Loucy (cell line): ENCODE data around the gene RASAL1.

Experiments
- H2AFZ ChIP-seq: fragments of 200-600 bp; sonication (generic); 2 replicates; pipeline ENCODE4 v1.6.0; 2016; ENCODE audit warnings: antibody characterized with exemption, mild to moderate bottlenecking, low read length, moderate library complexity
- H3F3A ChIP-seq: fragments of 200-600 bp; 2 replicates; pipeline ENCODE4 v1.6.0; 2016; ENCODE audit warnings: antibody characterized with exemption, low read depth, mild to moderate bottlenecking
- H3K27me3 ChIP-seq: fragments of 200-600 bp; sonication (generic); 2 replicates; pipeline ENCODE4 v1.6.1; 2014; ENCODE audit warnings: low read length, mild to moderate bottlenecking; ENCODE audit not compliant: insufficient read depth, poor library complexity, severe bottlenecking
- H3K36me3 ChIP-seq: fragments of 200-600 bp; sonication (generic); 2 replicates; pipeline ENCODE4 v1.6.1; 2016; ENCODE audit warnings: low read length; ENCODE audit not compliant: insufficient read depth
- H3K4me1 ChIP-seq: fragments of 200-600 bp; sonication (generic); 2 replicates; pipeline ENCODE4 v1.5.1; 2014; ENCODE audit warnings: low read length, mild to moderate bottlenecking; ENCODE audit not compliant: insufficient read depth, poor library complexity, severe bottlenecking
- H3K4me2 ChIP-seq: fragments of 200-600 bp; sonication (generic); 2 replicates; pipeline ENCODE4 v1.6.0; 2014; ENCODE audit warnings: antibody characterized with exemption, low read length, low read depth, mild to moderate bottlenecking; ENCODE audit not compliant: poor library complexity, severe bottlenecking
- H3K4me3 ChIP-seq: fragments of 200-600 bp; sonication (generic); 2 replicates; pipeline ENCODE4 v1.5.1; 2014; ENCODE audit warnings: low read length, mild to moderate bottlenecking, mixed read lengths; ENCODE audit not compliant: poor library complexity, severe bottlenecking
- H3K79me2 ChIP-seq: fragments of 200-600 bp; sonication (generic); 2 replicates; pipeline ENCODE4 v1.6.1; 2014; ENCODE audit warnings: low read length; ENCODE audit not compliant: insufficient read depth
- H3K9ac ChIP-seq: fragments of 200-600 bp; sonication (generic); 2 replicates; pipeline ENCODE4 v1.6.0; 2014; ENCODE audit warnings: mild to moderate bottlenecking, low read depth, low read length, moderate library complexity; ENCODE audit not compliant: poor library complexity, severe bottlenecking
- H3K9me2 ChIP-seq: fragments of 200-600 bp; sonication (generic); replicated peaks from 2 replicates; pipeline ENCODE4 v1.6.1; 2016; ENCODE audit warnings: low read depth, low read length, mixed read lengths
- H3K9me3 ChIP-seq: fragments of 200-600 bp; sonication (generic); 2 replicates; pipeline ENCODE4 v1.6.1; 2014; ENCODE audit warnings: mild to moderate bottlenecking, antibody characterized with exemption, low read length, low read depth; ENCODE audit not compliant: insufficient read depth
- H4K20me1 ChIP-seq: fragments of 200-600 bp; sonication (generic); 2 replicates; pipeline ENCODE4 v1.6.0; 2014; ENCODE audit warnings: antibody characterized with exemption, low read length, mild to moderate bottlenecking; ENCODE audit not compliant: insufficient read depth, poor library complexity, severe bottlenecking
- CTCF ChIP-seq: fragments of 200-600 bp; sonication (generic); conservative IDR thresholded peaks from 2 replicates; pipeline ENCODE4 v1.5.1; 2014; ENCODE audit warnings: mild to moderate bottlenecking, antibody characterized with exemption, low read length
- EZH2phosphoT487 ChIP-seq: fragments of 200-600 bp; IDR thresholded peaks from 2 replicates; pipeline ENCODE4 v1.6.1; 2018; ENCODE audit warnings: antibody characterized with exemption, mild to moderate bottlenecking, moderate library complexity, borderline replicate concordance

The RASAL1 gene

GRCh38 chr12:113134071-113134470 lies 1.5 kb downstream of the RASAL1 start:
- TF ChIP-seq CTCF (no peak), EZH2phosphoT487 (no peak)
- no peak overlapping the region for H3K4me3 ChIP-seq
- no peak overlapping the region for H3K4me2 ChIP-seq

GRCh38 chr12:113133666-113134065 lies 1.9 kb downstream of the RASAL1 start:
- H3K9ac ChIP-seq, result no peak overlapping the region
- no peaks in the 10 kb centered on the region for H3K9me3 ChIP-seq
- no peaks in the 10 kb centered on the region for H3F3A ChIP-seq
- H3K4me1 ChIP-seq, result no peaks in the 10 kb centered on the region
- no peaks in the 10 kb centered on the region for H3K9me2 ChIP-seq
- no peaks in the 10 kb centered on the region for H3K79me2 ChIP-seq
- TF ChIP-seq EZH2phosphoT487 (no peak), CTCF (no peak)
- H3K4me2 ChIP-seq, result no peak overlapping the region
- no peaks in the 10 kb centered on the region for H3K27me3 ChIP-seq
- no peaks in the 10 kb centered on the region for H3K36me3 ChIP-seq
- H2AFZ ChIP-seq, result no peak overlapping the region
- H4K20me1 ChIP-seq, result no peaks in the 10 kb centered on the region
- no peak overlapping the region for H3K4me3 ChIP-seq

More at GRCh38 chr12:113134071-113134470, 1.5 kb downstream of the RASAL1 start:
- Histone ChIP-seq H4K20me1 (no peaks in the 10 kb centered on the region), H3K79me2 (no peaks in the 10 kb centered on the region), H3K27me3 (no peaks in the 10 kb centered on the region), H2AFZ (no peak overlapping the region), H3F3A (no peaks in the 10 kb centered on the region), H3K9me2 (no peaks in the 10 kb centered on the region), H3K9me3 (no peaks in the 10 kb centered on the region), H3K4me1 (no peaks in the 10 kb centered on the region), H3K36me3 (no peaks in the 10 kb centered on the region), H3K9ac (no peak overlapping the region)

- no peak overlapping the region for H3K9ac ChIP-seq
- no peaks in the 10 kb centered on the region for H3K79me2 ChIP-seq
- no peaks in the 10 kb centered on the region for H3K27me3 ChIP-seq
- H3K4me3 ChIP-seq, result no peak overlapping the region
- no peak overlapping the region for H2AFZ ChIP-seq
- TF ChIP-seq CTCF (no peak), EZH2phosphoT487 (no peak)
- H3K36me3 ChIP-seq, result no peaks in the 10 kb centered on the region
- H3K9me2 ChIP-seq, result no peaks in the 10 kb centered on the region
- no peak overlapping the region for H3K4me2 ChIP-seq
- no peaks in the 10 kb centered on the region for H4K20me1 ChIP-seq
- no peaks in the 10 kb centered on the region for H3F3A ChIP-seq
- H3K4me1 ChIP-seq, result no peaks in the 10 kb centered on the region
- H3K9me3 ChIP-seq, result no peaks in the 10 kb centered on the region
Observed at GRCh38 chr12:113133036-113133435, 2.5 kb downstream of the RASAL1 start.
